Activated naive CD8-positive, alpha-beta T cell treated with anti-CD3 and anti-CD28 coated beads, Interleukin-2, amount 50 U/mL, for 24 hours (primary cell): ENCODE data around the gene DRC3.
A peak's percentile ranks its signal among the peaks of the same experiment; 100 is the strongest.

Experiments
- ATAC-seq: fragments of 150-1000 bp; cut with Tn5 transposase; one replicate; pipeline ENCODE4 v1.10.0; 2021
- DNase-seq: peaks from one replicate; pipeline ENCODE4 v3.0.0; 2021
- H3K27ac Mint-ChIP-seq: one replicate; pipeline ENCODE4 v1.8.0; 2021; ENCODE audit warnings: mild to moderate bottlenecking, mixed read lengths
- H3K27me3 Mint-ChIP-seq: one replicate; pipeline ENCODE4 v1.8.0; 2021; ENCODE audit warnings: mixed read lengths
- H3K36me3 Mint-ChIP-seq: one replicate; pipeline ENCODE4 v1.8.0; 2021; ENCODE audit warnings: low read depth, mixed read lengths
- H3K4me1 Mint-ChIP-seq: one replicate; pipeline ENCODE4 v1.8.0; 2021; ENCODE audit warnings: mixed read lengths
- H3K4me3 Mint-ChIP-seq: one replicate; pipeline ENCODE4 v1.8.0; 2021; ENCODE audit warnings: mild to moderate bottlenecking, moderate library complexity, mixed read lengths
- H3K9me3 Mint-ChIP-seq: one replicate; pipeline ENCODE4 v1.8.0; 2021; ENCODE audit warnings: mixed read lengths

DRC3 gene

DNA sequence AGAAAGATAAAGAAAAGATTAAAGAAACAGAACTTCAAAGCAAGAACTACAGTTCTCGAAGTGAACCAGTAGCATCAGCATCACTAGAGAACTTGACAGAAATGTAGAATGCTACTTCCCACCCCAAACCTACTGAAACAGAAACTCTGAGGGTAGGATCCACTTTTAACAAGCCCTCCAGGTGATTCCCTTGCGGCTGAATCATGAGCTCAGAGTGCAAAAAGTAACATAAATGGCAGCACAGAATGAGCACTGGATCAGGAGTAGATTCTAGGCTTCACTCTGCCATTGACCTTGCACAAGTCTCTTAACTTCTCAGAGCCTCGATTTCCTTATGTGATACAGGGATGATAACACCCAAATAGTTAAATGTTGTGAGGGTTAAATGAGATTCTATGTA is 6.3 kb upstream of the DRC3 start:
- Mint-ChIP-seq H3K4me1 (peaks cover 52% of the 10 kb centered on the region), H3K27me3 (no peaks in the 10 kb centered on the region), H3K9me3 (no peaks in the 10 kb centered on the region), H3K27ac (no peak overlapping the region), H3K4me3 (no peak overlapping the region), H3K36me3 (peaks cover 2% of the 10 kb centered on the region)
- ATAC-seq, result peak; percentile 57
- DNase-seq, result no peak

DNA sequence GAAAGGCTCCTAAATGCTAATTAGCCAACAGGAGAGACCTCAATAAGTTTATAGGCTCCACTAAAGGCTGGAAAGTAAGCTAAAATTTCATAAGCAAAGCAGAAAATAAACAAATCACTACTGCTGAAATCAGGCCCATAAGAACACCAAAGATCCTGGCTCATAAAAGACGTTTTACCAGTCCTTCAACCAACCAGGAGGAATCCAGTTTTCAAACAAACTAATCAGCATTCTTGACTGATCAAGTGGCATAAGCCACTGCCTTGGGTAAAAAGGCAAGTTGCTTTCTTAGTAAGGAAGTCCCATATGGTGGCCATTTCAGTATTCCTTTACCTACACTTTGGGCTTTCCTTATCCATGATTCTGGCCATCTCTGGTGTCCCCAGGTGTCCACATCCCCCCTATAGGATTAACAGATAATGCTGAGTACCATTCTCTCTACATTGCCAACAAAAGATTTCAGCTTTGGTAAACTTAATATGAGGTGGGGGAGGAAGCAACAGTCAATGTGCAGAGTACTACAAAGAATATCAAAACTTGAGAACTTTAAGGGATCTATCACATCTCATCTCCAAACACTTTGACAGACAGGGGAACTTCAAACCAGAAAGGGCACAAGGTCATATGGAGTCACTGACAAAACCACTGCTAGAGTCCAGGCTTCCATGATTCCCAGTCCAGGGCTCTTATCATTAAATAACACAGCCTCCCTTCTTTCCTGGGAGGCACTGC is 1.8 kb upstream of the DRC3 start:
- H3K27me3 Mint-ChIP-seq, result no peaks in the 10 kb centered on the region
- no peak for ATAC-seq
- peak overlapping the region; percentile 77 for H3K4me3 Mint-ChIP-seq
- no peaks in the 10 kb centered on the region for H3K9me3 Mint-ChIP-seq
- no peaks in the 10 kb centered on the region for H3K36me3 Mint-ChIP-seq
- H3K27ac Mint-ChIP-seq, result no peak overlapping the region
- no peak for DNase-seq
- H3K4me1 Mint-ChIP-seq, result peaks cover 47% of the 10 kb centered on the region

DNA sequence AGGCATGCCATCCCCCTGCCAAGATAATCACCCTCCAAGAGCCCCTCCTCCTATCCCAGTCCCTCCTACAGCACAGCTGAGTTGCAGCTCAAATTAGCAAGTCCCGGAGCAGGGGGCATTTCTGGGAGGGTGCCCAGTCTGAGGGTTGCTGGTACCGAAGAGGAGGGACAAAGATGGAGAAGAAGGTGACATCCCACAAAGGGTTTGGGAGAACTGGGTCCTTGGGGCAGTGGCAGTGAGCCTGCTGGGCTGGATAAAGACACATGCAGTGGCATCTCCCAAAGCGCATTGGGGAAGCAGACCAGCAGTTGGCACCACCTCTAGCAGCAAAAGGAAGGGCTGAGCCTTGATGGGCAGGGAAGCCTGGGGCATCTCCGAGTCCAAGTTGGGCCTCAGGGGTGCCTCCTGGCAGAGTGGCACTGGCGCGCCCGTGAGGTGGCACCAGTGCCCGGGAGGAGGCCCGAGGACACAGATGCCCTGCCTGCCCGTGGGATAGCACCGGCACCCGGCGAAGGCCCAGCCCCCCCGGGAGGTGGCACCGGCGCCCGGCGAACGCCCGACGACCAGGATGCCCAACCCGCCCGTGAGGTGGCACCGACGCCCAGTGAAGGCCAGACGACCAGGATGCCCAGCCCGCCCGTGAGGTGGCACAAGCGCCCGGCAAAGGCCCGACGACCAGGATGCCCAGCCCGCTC is 1.1 kb upstream of the DRC3 start:
- no peaks in the 10 kb centered on the region for H3K9me3 Mint-ChIP-seq
- peak overlapping the region; percentile 77 for H3K4me3 Mint-ChIP-seq
- peaks cover 40% of the 10 kb centered on the region for H3K4me1 Mint-ChIP-seq
- no peaks in the 10 kb centered on the region for H3K27me3 Mint-ChIP-seq
- H3K27ac Mint-ChIP-seq, result no peak overlapping the region
- ATAC-seq (no peak), DNase-seq (peak; percentile 25)
- no peaks in the 10 kb centered on the region for H3K36me3 Mint-ChIP-seq

DNA sequence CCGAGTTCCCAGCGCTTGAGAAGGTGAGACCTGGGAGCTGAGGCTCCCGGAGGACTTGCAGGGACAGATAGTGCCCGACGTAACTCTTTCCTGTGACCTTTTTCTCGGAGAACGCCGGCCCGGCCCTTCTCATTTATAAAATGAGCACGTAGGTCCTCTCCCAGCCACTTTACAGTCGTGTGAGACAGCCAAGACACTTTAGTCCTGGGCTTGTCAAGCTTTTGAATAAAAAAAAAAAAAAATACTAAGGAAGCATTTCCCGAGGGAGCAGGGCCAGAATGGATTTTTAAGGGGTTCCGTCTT is 241 bp downstream of the DRC3 start:
- Mint-ChIP-seq H3K27me3 (no peaks in the 10 kb centered on the region), H3K27ac (peak overlapping the region; percentile 88), H3K4me3 (peak overlapping the region; percentile 89), H3K9me3 (no peaks in the 10 kb centered on the region), H3K4me1 (peaks cover 31% of the 10 kb centered on the region), H3K36me3 (no peaks in the 10 kb centered on the region)
- no peak for ATAC-seq
- no peak for DNase-seq

DNA sequence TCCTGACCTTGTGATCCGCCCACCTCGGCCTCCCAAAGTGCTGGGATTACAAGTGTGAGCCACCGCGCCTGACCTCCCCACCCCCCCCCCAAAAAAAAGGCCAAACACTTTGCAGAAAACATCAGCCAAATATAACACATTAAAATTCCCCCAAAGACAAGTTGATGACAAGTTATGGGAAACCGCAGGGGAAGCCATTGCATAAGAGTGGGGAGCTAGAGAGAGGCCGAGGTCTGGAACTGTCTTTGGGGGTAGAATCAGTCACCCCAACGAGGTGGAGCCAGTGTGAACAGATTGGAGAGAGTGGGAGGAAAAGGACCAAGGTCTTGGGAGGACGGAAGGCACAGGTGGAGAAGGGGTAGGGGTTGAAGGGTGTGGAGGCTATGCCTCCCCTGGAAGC is 2.8 kb downstream of the DRC3 start:
- H3K36me3 Mint-ChIP-seq, result no peaks in the 10 kb centered on the region
- H3K27ac Mint-ChIP-seq, result no peak overlapping the region
- no peaks in the 10 kb centered on the region for H3K9me3 Mint-ChIP-seq
- no peak for DNase-seq
- no peak for ATAC-seq
- H3K4me1 Mint-ChIP-seq, result peaks cover 20% of the 10 kb centered on the region
- H3K4me3 Mint-ChIP-seq, result no peak overlapping the region
- H3K27me3 Mint-ChIP-seq, result no peaks in the 10 kb centered on the region

DNA sequence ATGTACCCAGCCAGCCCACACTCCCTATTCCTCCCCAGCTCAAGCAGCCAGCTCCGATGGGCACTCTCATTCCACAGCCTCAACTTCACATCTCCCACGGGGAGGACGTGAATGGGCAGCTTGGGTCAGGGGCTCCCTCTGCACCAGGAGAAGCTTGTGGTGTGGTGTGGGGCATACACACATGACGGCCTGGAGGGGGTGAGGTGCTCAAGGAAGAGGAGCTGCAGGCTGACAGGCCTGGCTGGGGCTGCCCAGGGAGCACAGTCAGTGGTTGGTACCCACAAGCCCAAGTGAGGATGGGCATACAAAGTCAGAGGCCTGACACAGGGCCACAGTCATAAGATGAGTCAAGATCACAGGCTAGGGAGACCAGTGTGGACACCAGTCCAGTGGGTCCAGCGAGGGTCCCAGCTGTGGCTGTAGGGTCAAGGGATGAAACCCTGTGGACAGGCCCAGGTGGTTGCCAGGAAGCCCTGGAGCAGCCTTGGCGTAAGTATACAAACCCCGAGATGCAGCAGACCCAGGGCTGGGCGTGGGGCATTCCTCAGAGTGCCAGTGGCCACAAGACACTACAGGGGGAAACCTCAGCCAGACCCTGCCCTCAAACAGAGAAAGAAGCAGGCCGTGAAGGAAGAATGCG is 4.4 kb downstream of the DRC3 start:
- Mint-ChIP-seq H3K27ac (no peak overlapping the region), H3K36me3 (no peaks in the 10 kb centered on the region), H3K4me3 (no peak overlapping the region), H3K4me1 (peaks cover 10% of the 10 kb centered on the region), H3K27me3 (no peaks in the 10 kb centered on the region), H3K9me3 (no peaks in the 10 kb centered on the region)
- no peak for ATAC-seq
- no peak for DNase-seq

DNA sequence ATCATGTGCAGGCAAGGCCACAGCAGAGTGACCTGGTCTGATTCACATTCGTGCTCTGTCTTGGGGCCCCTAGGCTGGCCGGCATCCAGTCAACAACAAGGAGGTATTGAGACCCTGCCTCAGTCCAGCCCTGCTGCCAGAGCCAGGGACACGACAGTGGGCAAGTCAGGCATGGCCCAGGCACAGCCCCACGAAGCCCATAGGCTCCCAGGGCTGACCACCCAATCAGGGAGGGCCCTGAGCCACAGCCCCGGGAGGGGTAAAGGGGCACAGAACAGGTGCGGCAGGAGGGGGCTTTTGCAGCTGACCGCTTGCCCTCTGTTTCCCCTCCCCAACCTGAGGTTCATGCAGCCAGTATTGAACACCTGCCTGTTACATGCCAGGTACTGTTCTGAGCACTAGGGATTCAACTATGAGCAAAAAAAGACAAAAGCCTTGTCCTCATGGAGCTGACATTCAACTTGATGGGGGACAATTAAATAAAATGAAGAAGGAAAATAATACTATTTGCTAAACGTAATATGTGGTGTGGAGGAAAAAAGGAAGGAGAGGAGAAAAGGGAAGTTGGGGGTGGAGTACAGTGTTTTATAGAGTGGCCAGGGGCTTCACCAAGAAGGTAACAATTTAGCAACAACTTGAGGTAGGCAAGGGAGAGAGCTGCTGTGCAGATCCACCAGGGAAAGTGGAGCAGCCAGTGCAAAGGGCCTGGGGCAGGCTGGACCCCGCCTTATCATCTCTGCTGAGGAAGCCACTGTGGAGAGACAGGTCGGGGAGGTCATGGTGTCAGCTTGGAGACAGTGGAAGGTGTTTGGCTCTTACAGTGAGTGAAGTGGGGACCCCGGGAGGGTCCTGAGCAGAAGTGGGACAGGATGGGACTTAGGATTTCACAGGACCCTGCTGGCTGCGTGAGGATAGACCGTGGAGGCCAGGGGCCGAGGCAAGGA is 6.1 kb downstream of the DRC3 start:
- no peak overlapping the region for H3K4me3 Mint-ChIP-seq
- H3K36me3 Mint-ChIP-seq, result no peaks in the 10 kb centered on the region
- no peaks in the 10 kb centered on the region for H3K27me3 Mint-ChIP-seq
- no peaks in the 10 kb centered on the region for H3K4me1 Mint-ChIP-seq
- no peak for DNase-seq
- no peak for ATAC-seq
- H3K27ac Mint-ChIP-seq, result no peak overlapping the region
- no peaks in the 10 kb centered on the region for H3K9me3 Mint-ChIP-seq

DNA sequence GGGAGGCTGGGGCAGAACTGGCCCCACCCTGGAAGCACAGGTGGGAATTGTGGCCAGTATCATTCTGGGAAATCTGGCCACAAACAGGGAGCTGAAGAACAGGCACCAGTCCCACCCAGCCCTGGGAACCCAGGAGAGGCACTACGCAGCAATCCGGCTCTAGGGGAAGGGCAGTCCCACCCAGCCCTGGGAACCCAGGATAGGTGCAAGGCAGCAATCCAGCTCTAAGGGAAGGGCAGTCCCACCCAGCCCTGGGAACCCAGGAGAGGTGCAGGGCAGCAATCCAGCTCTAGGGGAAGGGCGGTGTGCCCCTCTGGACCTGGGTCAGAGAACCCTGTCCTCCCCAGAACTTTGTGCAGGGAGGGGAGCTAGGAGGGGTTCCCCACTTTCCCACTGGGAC is 7.1 kb downstream of the DRC3 start:
- ATAC-seq, result no peak
- DNase-seq, result no peak
- Mint-ChIP-seq H3K36me3 (no peaks in the 10 kb centered on the region), H3K9me3 (no peaks in the 10 kb centered on the region), H3K4me3 (no peak overlapping the region), H3K27ac (no peak overlapping the region), H3K27me3 (no peaks in the 10 kb centered on the region), H3K4me1 (no peaks in the 10 kb centered on the region)

DNA sequence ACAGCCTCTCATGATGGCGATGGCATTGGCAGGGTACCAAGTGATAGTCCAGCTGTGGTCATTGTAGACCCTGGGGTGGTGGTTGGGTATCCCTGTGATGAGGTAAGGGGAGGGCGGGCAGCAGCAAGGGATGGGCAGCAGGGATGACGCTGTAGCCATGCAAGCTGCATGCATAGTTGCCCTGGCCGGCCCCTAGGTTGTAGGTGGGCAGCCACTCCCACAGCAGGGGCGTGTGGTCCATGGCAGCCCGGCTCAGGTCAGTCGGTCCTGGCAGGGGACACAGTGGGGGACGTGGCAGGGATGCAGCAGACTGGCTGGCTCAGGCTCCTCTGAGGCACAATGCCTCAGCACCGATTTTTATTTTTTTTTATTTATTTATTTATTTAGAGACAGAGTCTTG is 8.7 kb downstream of the DRC3 start:
- no peaks in the 10 kb centered on the region for H3K36me3 Mint-ChIP-seq
- no peak overlapping the region for H3K4me3 Mint-ChIP-seq
- no peaks in the 10 kb centered on the region for H3K4me1 Mint-ChIP-seq
- no peak overlapping the region for H3K27ac Mint-ChIP-seq
- no peak for DNase-seq
- H3K27me3 Mint-ChIP-seq, result no peaks in the 10 kb centered on the region
- no peaks in the 10 kb centered on the region for H3K9me3 Mint-ChIP-seq
- no peak for ATAC-seq

DNA sequence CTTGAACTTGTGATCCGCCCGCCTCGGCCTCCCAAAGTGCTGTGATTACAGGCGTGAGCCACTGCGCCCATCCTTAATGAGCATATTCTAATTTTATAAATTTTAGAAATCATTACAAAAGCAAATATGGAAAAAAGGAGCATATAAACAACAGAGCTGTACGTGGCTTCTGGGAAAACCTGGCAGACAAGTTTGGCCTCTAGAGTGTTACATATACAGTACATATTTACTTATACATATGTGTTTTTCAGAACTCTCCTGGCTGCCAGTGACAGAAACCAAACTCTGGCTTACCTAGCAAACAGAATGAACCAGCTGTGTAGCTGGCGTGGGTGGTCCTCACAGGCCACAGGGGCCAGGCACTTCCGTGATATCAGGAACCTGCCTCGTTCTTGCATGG is 10.1 kb downstream of the DRC3 start:
- no peak for DNase-seq
- Mint-ChIP-seq H3K36me3 (no peaks in the 10 kb centered on the region), H3K27ac (no peak overlapping the region), H3K4me3 (no peak overlapping the region), H3K27me3 (no peaks in the 10 kb centered on the region), H3K4me1 (no peaks in the 10 kb centered on the region), H3K9me3 (no peaks in the 10 kb centered on the region)
- ATAC-seq, result no peak

DNA sequence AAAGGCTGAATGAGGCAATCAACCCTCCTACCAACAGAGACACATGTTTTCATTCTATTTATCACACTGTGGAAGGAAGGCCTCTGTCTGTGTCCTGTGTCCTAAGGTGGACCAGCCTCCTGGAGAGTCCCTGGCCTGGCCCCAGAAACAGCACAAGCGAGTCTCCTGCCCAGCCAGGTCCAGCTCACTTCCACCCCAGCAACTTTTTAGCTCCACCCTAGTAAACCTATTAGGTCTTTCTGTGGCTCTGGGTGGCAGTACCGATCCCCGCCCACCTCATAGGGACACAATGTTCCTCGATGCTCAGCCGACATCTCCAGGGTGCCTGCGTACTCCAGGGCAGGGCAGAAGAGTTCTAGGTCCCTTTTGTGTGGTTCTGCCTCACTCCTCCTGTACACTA is 10.7 kb downstream of the DRC3 start:
- no peaks in the 10 kb centered on the region for H3K4me1 Mint-ChIP-seq
- no peaks in the 10 kb centered on the region for H3K9me3 Mint-ChIP-seq
- no peak overlapping the region for H3K4me3 Mint-ChIP-seq
- H3K27ac Mint-ChIP-seq, result no peak overlapping the region
- H3K36me3 Mint-ChIP-seq, result no peaks in the 10 kb centered on the region
- DNase-seq (no peak), ATAC-seq (no peak)
- no peaks in the 10 kb centered on the region for H3K27me3 Mint-ChIP-seq

DNA sequence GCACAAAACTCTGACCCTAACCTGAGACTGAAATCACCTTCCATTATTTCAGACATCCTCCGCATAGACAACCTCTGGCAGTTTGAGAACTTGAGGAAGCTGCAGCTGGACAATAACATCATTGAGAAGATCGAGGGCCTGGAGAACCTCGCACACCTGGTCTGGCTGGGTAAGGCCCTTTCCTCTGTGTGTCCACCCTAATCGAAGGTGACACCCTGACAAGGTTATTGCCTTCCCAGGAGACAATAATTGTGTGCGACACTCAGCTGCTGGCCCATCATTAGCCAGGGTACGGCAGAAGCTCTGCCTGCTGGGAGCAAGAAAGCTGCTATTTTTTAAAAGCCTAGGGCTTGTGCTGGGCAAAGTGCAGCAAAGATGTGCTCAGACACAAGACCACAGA is 11.1 kb downstream of the DRC3 start:
- no peaks in the 10 kb centered on the region for H3K27me3 Mint-ChIP-seq
- H3K4me3 Mint-ChIP-seq, result no peak overlapping the region
- DNase-seq, result no peak
- no peaks in the 10 kb centered on the region for H3K4me1 Mint-ChIP-seq
- no peaks in the 10 kb centered on the region for H3K9me3 Mint-ChIP-seq
- no peak for ATAC-seq
- no peaks in the 10 kb centered on the region for H3K36me3 Mint-ChIP-seq
- H3K27ac Mint-ChIP-seq, result no peak overlapping the region

DNA sequence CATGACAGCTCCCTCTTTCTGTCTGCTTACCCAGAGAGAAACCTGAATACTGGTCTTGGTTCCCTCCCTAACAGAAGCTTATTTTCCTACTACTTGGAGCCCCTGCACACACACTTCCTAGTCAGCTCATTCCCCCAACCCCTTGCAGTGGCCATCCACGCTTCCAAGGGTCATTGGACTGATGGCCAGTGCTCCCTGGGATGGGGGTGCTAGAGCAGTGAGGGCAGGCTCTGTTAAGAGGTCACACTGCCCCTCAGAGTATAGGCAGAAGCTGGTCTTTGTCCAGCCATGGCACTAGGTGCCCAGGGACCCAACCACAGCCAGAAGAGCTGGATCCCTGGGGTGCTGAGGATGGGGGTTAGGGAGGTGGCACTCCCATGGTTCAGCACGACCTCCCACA is 12.5 kb downstream of the DRC3 start:
- Mint-ChIP-seq H3K27ac (no peak overlapping the region), H3K27me3 (no peaks in the 10 kb centered on the region), H3K4me3 (no peak overlapping the region), H3K9me3 (no peaks in the 10 kb centered on the region), H3K4me1 (no peaks in the 10 kb centered on the region), H3K36me3 (no peaks in the 10 kb centered on the region)
- ATAC-seq, result no peak
- DNase-seq, result no peak

DNA sequence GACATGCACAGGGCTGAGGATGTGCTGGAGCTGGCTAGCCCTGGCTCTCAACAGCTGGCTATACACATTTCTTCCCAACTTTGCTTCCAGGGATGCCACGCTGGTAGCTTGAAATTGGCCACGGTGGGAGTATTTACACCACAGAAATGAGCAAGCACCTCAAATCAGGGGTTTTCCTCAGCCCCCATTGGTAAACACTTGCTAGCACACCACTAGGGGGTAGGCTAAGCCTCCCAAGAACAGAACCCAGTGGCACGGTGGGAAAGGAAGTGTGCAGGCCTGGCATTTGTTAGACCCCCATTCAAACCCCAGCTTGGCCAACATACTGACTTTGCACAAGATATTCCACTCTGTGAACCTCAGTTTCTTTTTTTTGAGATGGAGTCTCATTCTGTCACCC is 12.9 kb downstream of the DRC3 start:
- Mint-ChIP-seq H3K9me3 (no peaks in the 10 kb centered on the region), H3K27ac (no peak overlapping the region), H3K4me3 (no peak overlapping the region), H3K4me1 (no peaks in the 10 kb centered on the region), H3K36me3 (no peaks in the 10 kb centered on the region), H3K27me3 (no peaks in the 10 kb centered on the region)
- ATAC-seq (peak; percentile 41), DNase-seq (peak; percentile 7)
